ENCODE data around the gene GCLC.

Gene GCLC

DNA sequence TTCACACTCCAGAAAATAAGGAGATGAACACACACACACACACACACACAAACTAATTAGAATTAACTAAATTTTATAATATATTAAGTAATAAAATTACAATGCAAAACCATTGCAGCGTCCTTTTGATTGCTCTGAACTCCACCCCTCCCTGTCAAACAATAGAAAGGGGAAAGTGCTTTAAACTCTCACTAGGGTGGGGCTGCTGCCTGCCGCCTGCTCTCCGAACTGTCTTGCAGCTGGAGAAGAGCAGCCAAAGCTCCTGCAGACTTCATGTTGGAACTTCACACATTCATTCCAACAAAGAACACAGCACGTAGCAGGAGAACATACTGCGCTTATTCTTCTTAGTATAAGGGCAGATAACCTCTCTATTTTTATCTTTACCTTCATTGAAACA, 83.2 kb downstream of the GCLC start (continued):
- TF ChIP-seq RBAK (tag by site-specific recombination; IDR thresholded peaks at IDR 0.05) (no peak), ZNF558 (tag by site-specific recombination; IDR thresholded peaks at IDR 0.05) (no peak)

DNA sequence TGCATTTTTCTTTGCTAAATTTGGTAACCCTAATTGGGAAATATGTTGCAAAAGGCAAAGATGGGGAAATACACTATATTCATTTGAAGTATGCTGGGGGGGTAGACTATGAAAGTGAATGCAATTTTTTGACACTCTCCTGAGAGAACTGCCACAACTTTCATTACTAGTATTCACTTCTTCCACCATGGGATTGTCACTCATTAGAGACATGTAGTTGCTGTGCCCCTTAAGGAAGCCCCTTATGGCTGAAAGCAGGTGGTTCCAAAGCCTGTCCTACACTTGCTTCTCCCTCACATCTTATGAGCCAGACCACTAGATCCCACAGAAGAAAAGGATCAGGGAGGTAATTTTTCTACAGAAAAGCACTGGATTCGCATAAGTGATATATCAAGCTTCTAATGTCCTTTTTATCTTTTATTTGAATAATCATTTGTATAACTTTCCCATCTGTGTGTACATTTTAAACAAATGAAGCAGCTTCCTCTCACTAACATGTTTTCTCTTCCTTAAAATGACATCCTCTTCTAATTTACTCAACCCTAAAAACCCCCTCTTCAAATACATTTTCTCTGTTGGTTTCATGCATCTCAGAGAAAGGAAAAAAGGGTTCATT, 83.8 kb downstream of the GCLC start:
- CTCF ChIA-PET = interaction anchor here (0.6 to 1.2 kb wide), 2 partner anchors 23 to 273 kb away, joined by 3 read pairs; no protein-coding TSS in a partner anchor
- Histone ChIP-seq H3K27ac (ENCODE audit: extremely low read depth, low read depth, low read length) (no peak overlapping the region), H3K4me3 (ENCODE audit: low read depth, low read length) (no peak overlapping the region), H3K36me3 (ENCODE audit: control insufficient read depth in 2 of 2, insufficient read depth in 1 of 2, low read length in 2 of 2) (no peaks in the 10 kb centered on the region), H3K9me3 (ENCODE audit: control insufficient read depth, insufficient read depth, low read depth, low read length) (no peaks in the 10 kb centered on the region), H3K4me1 (ENCODE audit: control insufficient read depth, insufficient read depth, low read length) (no peaks in the 10 kb centered on the region)
- TF ChIP-seq ZEB2 (tag by site-specific recombination; IDR thresholded peaks at IDR 0.05) = no peak
- no peak for TF ChIP-seq ZNF626 (tag by site-specific recombination; IDR thresholded peaks at IDR 0.05)
- peak; percentile 52; the same call in 1 of the 2 replicates for TF ChIP-seq PRDM1 (tag by site-specific recombination; IDR thresholded peaks at IDR 0.05)
- no peak for TF ChIP-seq HOXC10 (CRISPR knock-in tag; IDR thresholded peaks at IDR 0.05)
- POLR2A ChIA-PET = no interaction called here

DNA sequence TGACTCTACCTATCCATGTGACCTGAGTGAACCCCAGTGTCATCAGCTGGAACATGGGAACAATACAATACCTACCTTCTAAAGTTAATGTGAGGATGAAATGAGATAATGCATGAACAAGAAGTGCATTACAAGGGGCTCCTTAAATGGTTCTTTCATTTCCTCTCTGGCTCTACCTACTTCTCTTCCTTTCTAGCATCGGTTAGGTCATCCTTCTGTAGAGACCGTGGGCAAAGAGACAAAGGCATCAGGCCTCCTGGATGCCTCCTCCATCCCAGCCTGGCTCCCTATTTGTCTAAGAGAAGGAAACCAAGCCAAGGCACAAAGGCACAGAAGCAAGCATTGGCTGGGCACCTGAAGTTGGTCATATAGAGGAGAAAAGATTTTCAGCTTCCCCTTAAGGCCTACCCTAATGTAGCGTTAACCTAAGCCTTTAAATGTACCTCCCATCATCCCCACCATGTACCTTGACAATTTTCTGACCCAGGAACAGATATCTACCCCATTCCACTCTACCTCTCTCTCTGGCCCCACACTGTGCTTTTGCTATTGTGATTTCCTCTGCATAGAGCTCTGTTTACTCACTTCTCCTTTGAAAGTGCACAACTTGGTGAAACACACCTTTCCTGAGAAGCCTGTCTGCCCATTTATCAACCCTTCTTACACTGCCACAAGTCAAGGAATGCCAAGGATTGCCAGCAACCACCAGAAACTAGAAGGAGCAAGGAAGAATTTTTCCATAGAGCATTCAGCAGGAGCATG, 86.6 kb downstream of the GCLC start:
- H3K4me1 ChIP-seq (ENCODE audit: control insufficient read depth, insufficient read depth, low read length) = no peaks in the 10 kb centered on the region
- H3K4me3 ChIP-seq (ENCODE audit: low read depth, low read length) = no peak overlapping the region
- no peaks in the 10 kb centered on the region for H3K36me3 ChIP-seq (ENCODE audit: control insufficient read depth in 2 of 2, insufficient read depth in 1 of 2, low read length in 2 of 2)
- TF ChIP-seq SP7 (tag by site-specific recombination; IDR thresholded peaks at IDR 0.05) = no peak
- no peak for TF ChIP-seq ZFP37 (tag by site-specific recombination; IDR thresholded peaks at IDR 0.05)
- no peak for TF ChIP-seq SETDB1 (IDR thresholded peaks at IDR 0.05; ENCODE audit: insufficient read length, low read length)
- no peak for TF ChIP-seq IKZF3 (tag by site-specific recombination; IDR thresholded peaks at IDR 0.05)
- no peak for TF ChIP-seq ZIC2 (tag by site-specific recombination; IDR thresholded peaks at IDR 0.05)
- no peak for TF ChIP-seq GLIS1 (tag by site-specific recombination; IDR thresholded peaks at IDR 0.05)
- TF ChIP-seq, protein P1, sequence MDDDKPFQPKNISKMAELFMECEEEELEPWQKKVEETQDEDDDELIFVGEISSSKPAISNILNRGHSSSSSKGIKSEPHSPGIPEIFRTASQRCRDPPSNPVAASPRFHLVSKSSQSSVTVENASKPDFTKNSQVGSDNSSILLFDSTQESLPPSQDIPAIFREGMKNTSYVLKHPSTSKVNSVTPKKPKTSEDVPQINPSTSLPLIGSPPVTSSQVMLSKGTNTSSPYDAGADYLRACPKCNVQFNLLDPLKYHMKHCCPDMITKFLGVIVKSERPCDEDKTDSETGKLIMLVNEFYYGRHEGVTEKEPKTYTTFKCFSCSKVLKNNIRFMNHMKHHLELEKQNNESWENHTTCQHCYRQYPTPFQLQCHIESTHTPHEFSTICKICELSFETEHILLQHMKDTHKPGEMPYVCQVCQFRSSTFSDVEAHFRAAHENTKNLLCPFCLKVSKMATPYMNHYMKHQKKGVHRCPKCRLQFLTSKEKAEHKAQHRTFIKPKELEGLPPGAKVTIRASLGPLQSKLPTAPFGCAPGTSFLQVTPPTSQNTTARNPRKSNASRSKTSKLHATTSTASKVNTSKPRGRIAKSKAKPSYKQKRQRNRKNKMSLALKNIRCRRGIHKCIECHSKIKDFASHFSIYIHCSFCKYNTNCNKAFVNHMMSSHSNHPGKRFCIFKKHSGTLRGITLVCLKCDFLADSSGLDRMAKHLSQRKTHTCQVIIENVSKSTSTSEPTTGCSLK (tag by site-specific recombination; IDR thresholded peaks at IDR 0.05) = no peak
- TF ChIP-seq ZNF791 (tag by site-specific recombination; IDR thresholded peaks at IDR 0.05) = no peak
- no peak for TF ChIP-seq ZNF664 (tag by site-specific recombination; IDR thresholded peaks at IDR 0.05)
- TF ChIP-seq ZNF23 (tag by site-specific recombination; IDR thresholded peaks at IDR 0.05; ENCODE audit: borderline replicate concordance) = no peak
- no peak for TF ChIP-seq ZNF747 (tag by site-specific recombination; IDR thresholded peaks at IDR 0.05)
- no peak for TF ChIP-seq ZNF248 (tag by site-specific recombination; IDR thresholded peaks at IDR 0.05)
- no peak for TF ChIP-seq ZNF341 (tag by site-specific recombination; IDR thresholded peaks at IDR 0.05; ENCODE audit: low read depth)
- no peak for TF ChIP-seq ZNF660 (tag by site-specific recombination; IDR thresholded peaks at IDR 0.05)
- no peaks in the 10 kb centered on the region for H3K9me3 ChIP-seq (ENCODE audit: control insufficient read depth, insufficient read depth, low read depth, low read length)
- CTCF ChIA-PET = interaction anchor here (0.6 to 2.2 kb wide), 4 partner anchors 26 to 287 kb away, joined by 3 to 10 read pairs (median 4); no protein-coding TSS in a partner anchor
- POLR2A ChIA-PET = no interaction called here
- no peak overlapping the region for H3K27ac ChIP-seq (ENCODE audit: extremely low read depth, low read depth, low read length)
